Omental fat pad (tissue), 4 donors: Measurements from ENCODE around the gene TNS1. TPM values are rescaled to one million over a fixed set of nuclear protein-coding genes. Genes with fewer than 3 reads are reported as not detected.

ENCODE experiments used
- ATAC-seq: fragments of 150-250 bp; one replicate; pipeline ENCODE4 v1.9.1; 2016; ENCODE audit warnings: mild to moderate bottlenecking, moderate library complexity; ENCODE audit not compliant: low FRiP score
- DNase-seq: peaks from one replicate; pipeline ENCODE4 v3.0.0-alpha.2; 2019; ENCODE audit warnings: low spot score
- total RNA-seq, 4 donors: library from RNA; depleted of rRNA; stranded (reverse); fragments of >200 nt; gene quantifications; one replicate each; pipeline ENCODE4 v1.1.0, GENCODE V29; 2016
- TF ChIP-seq, protein P1 (sequence below), 3 donors: fragments of 450-650 bp; IDR thresholded peaks; one replicate each; pipeline ENCODE4 v1.5.1; 2016 to 2017; ENCODE audit warnings: antibody characterized with exemption in 3 of 3, mild to moderate bottlenecking in 3 of 3, moderate library complexity in 2 of 3

Gene TNS1
- total RNA-seq, 4 donors from 2014 or later: 135 to 453 (median 361) TPM

DNA sequence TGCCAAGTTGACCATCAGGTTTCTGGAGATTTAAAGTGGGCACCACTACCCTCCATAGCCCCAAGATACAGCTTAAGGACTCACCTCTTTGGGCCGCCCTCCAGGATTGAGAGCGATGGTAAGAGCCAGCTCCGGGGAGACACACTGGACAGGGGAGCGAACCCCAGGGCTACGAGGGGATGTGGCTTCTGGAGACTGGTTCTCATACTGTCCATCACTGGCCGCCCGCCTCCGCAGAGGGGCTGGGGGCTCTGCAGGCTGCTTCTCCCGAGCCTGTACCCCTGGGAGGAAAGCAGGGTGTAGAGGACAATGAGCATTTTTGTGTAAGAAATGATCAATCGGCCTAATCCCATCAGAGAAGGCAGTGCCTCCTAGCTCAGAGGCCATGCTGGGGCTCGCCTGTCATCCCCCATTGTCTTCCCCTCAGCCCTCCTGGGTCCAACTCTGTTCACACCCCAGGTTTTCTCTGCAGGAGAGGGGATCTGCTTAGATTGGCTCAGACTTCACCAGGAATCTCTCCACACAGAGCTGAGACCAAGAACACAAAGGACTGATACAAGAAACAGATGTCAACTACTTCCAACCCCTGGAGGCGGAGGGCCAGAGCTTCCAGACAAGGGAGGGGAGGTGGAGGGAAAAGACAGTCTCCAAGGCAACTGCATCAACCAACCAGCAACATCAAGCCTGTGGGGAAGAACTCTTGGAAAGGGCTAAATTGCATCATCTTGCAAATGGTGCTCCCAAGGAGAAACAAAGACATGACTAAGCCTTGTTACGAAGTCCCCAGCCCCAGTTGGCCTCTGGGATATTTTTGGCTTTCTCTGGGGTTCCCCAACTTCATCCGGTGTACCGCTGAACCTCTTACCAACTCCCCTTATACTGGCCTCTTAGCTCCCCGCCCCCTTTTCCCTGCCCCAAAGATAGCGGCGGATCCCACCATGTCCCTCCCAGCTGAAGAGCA, 166.6 kb downstream of the TNS1 start:
- ATAC-seq: peak; percentile 60
- TF ChIP-seq, protein P1, sequence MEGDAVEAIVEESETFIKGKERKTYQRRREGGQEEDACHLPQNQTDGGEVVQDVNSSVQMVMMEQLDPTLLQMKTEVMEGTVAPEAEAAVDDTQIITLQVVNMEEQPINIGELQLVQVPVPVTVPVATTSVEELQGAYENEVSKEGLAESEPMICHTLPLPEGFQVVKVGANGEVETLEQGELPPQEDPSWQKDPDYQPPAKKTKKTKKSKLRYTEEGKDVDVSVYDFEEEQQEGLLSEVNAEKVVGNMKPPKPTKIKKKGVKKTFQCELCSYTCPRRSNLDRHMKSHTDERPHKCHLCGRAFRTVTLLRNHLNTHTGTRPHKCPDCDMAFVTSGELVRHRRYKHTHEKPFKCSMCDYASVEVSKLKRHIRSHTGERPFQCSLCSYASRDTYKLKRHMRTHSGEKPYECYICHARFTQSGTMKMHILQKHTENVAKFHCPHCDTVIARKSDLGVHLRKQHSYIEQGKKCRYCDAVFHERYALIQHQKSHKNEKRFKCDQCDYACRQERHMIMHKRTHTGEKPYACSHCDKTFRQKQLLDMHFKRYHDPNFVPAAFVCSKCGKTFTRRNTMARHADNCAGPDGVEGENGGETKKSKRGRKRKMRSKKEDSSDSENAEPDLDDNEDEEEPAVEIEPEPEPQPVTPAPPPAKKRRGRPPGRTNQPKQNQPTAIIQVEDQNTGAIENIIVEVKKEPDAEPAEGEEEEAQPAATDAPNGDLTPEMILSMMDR (IDR thresholded peaks at IDR 0.05): no peak
- no peak for DNase-seq

- TF ChIP-seq, protein P1 (IDR thresholded peaks at IDR 0.05): no peak
- DNase-seq (no peak), ATAC-seq (no peak)
These were observed 167.9 kb downstream of the TNS1 start for GRCh38 chr2:217834744-217835513.

DNA sequence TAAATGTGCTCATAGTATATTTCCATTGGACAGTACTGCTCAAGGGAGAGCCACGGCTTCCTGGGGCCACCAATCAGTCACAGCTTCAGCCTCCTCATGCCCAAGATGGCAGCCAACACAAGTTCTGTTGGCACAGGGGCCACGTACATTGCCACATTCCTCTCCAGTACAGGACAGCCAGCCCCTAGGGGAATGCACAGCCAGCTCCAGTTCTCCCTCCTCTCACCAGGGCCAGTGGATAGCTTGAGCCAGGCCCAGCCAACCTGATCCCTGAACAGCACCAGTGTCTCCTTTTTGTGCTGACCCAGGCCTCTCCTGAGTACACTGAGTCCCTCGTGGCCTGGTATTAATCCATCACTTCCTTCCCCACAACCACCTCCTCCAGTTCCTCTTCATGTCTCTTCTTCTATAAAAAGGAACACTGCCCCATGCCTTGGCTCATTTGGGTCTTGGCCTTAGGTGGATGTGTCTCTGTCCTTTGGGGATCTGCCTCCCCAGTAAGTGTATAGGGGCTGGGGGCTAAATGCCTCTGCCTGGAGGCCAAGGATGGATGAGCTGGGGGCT, 168.7 kb downstream of the TNS1 start:
- DNase-seq (no peak), ATAC-seq (no peak)
- TF ChIP-seq, protein P1 (IDR thresholded peaks at IDR 0.05): no peak

- ATAC-seq: no peak
- DNase-seq: no peak
- TF ChIP-seq, protein P1 (IDR thresholded peaks at IDR 0.05): no peak
These were observed 169.4 kb downstream of the TNS1 start for GRCh38 chr2:217833439-217833838.

- DNase-seq (no peak), ATAC-seq (no peak)
- TF ChIP-seq, protein P1 (IDR thresholded peaks at IDR 0.05): no peak
These were observed 169.8 kb downstream of the TNS1 start for GRCh38 chr2:217832987-217833386.

DNA sequence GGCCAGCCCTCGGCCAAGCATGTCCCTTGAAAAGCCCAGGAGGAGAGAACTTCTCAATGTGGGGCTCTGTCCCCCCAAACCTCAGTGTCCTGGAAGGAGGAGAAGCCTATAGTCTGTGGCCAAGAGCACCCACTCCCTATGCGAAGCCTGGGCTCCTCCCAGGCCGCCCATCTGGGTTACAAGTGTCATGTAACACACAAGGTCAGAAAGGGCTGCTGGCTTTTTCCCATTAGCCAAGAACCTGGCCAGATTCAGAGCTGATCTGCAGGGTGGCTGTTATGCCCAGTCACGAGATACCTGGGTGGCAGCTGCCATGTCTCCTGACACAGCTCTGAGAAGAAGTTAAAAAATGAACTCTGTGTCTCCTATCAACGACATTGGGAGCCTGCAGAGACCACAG, 170.7 kb downstream of the TNS1 start:
- DNase-seq (no peak), ATAC-seq (no peak)
- TF ChIP-seq, protein P1 (IDR thresholded peaks at IDR 0.05): no peak
